ENCODE measurements around the gene ANKRD7.

Gene ANKRD7

DNA sequence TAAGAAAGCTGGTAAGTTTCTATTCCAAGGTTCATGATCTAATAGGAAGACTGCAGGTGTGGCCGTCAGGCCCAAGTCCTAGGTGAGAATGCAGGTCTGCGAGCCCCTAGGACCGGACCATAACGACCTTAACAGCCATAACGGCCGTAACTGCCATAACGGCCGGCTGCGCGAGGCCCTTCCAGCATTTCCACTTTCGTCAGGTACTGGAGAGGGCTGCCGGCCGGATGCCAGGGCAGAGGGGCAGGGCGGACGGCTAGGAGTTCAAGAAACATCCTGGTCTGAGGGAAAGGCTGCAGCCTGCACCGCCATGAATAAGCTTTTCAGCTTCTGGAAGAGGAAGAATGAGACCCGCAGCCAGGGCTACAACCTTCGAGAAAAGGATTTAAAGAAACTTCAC is at the start of gene ANKRD7:
TSS of gene ANKRD7 (plus strand) at position 184 of the 400 bp plus-strand sequence. CDS start at position 311, 127 bp downstream.
- H3K4me3 ChIP-seq = no peak within 1 kb of the TSS
- no peaks in the 10 kb centered on the region for H3K9me3 ChIP-seq
- peaks cover 9% of the 10 kb centered on the region; the same call in 1 of the 2 replicates for H3K27me3 ChIP-seq (ENCODE audit: low read depth)
- H3K36me3 ChIP-seq (replicated peaks) = no peaks in the 10 kb centered on the region
- DNase-seq (ENCODE audit: low spot score in 2 of 2) = no peak
- no peaks in the 10 kb centered on the region for H3K4me1 ChIP-seq
- in situ Hi-C loops (cut with MboI; ENCODE audit: low sequenced_read_pairs) = no loop called here

GRCh38 chr7:118175740-118176139 is 48.8 kb upstream of the ANKRD7 start:
- Histone ChIP-seq H3K4me1 (no peaks in the 10 kb centered on the region), H3K4me3 (no peak overlapping the region), H3K9me3 (no peaks in the 10 kb centered on the region), H3K27me3 (ENCODE audit: low read depth) (peaks cover 8% of the 10 kb centered on the region), H3K36me3 (replicated peaks) (no peaks in the 10 kb centered on the region)
- in situ Hi-C loops (cut with MboI; ENCODE audit: low sequenced_read_pairs) = no loop called here
- no peak for DNase-seq (ENCODE audit: low spot score in 2 of 2)

DNA sequence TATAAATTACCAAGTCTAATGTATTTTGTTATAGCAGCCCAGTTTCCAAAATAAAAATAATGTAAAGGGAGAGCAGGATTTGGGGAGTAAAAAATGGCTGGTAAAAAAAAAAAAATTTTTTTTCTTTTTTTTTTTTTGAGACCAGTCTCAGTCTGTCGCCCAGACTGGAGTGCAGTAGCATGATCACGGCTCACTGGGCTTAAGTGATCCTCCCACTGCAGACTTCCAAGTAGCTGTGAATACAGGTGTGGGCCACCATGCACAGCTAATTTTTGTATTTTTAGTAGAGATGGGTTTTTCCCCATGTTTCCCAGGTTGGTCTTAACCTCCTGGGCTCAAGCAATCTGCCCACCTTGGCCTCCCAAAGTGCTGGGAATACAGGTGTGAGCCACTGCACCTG is 45.3 kb upstream of the ANKRD7 start:
- Histone ChIP-seq H3K36me3 (replicated peaks) (no peaks in the 10 kb centered on the region), H3K4me1 (peaks cover 7% of the 10 kb centered on the region; the same call in 1 of the 2 replicates), H3K27me3 (ENCODE audit: low read depth) (peaks cover 8% of the 10 kb centered on the region), H3K4me3 (no peak overlapping the region), H3K9me3 (no peaks in the 10 kb centered on the region)
- in situ Hi-C loops (cut with MboI; ENCODE audit: low sequenced_read_pairs) = no loop called here
- DNase-seq (ENCODE audit: low spot score in 2 of 2) = no peak

DNA sequence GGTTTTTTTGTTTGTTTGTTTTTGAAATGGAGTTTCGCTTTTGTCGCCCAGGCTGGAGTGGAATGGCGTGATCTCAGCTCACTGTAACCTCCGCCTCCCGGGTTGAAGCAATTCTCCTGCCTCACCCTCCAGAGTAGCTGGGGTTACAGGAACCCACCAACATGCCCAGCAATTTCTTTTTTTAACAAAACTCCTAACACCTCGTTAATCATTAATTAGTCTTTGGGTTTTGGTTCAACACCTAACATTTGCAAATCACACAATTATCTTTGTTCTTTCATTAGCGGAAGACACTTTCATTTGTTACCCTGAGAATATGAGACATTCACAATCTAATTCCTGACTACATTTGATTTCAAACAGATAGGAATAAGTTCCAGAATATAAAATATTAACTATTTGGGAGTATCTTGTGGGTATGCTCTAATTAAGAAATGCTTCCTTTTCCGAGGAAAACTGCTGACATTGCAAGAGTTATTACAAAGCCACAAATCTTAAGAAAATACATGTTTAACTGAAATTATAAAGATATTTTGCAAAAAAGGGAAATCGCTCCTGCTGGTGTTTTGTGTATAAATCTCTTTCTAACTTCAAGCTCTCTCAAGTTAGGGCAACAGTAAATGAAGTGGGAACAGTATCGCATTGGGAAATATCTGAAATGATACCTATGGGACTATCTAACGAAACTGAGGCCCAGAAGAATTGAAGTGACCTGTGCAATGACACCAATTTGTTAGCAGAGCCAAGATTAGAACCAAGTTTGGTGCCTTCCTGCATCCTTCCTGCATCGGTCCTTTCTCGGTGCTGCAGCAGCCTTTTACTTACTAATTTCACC is 41.7 kb upstream of the ANKRD7 start:
- Histone ChIP-seq H3K4me3 (peak overlapping the region; percentile 87), H3K36me3 (replicated peaks) (peaks cover 13% of the 10 kb centered on the region; the same call in 1 of the 2 replicates), H3K4me1 (peaks cover 20% of the 10 kb centered on the region), H3K9me3 (no peaks in the 10 kb centered on the region), H3K27me3 (ENCODE audit: low read depth) (no peaks in the 10 kb centered on the region)
- no peak for DNase-seq (ENCODE audit: low spot score in 2 of 2)
- in situ Hi-C loops (cut with MboI; ENCODE audit: low sequenced_read_pairs) = no loop called here

DNA sequence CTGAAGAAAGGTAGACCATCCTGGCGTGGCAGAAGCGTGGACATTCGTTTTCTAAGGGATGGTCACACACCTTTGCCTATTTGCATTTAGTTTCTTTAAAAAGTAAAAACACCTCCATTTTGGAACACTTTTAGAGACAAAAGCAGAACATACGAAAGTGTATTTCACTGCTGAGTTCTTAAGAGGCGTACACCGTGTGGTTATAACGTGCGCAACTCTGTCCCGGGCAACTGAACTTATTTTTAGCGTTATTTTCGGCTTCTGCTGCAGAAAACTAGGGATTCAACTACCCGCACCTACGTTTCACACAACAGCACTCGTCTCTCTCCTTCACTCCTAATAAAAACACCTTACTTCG is 41.1 kb upstream of the ANKRD7 start:
- DNase-seq (ENCODE audit: low spot score in 2 of 2) = no peak
- H3K4me3 ChIP-seq = peak overlapping the region; percentile 87
- H3K9me3 ChIP-seq = no peaks in the 10 kb centered on the region
- no peaks in the 10 kb centered on the region for H3K27me3 ChIP-seq (ENCODE audit: low read depth)
- peaks cover 18% of the 10 kb centered on the region for H3K36me3 ChIP-seq (replicated peaks)
- in situ Hi-C loops (cut with MboI; ENCODE audit: low sequenced_read_pairs) = no loop called here
- peaks cover 20% of the 10 kb centered on the region for H3K4me1 ChIP-seq

DNA sequence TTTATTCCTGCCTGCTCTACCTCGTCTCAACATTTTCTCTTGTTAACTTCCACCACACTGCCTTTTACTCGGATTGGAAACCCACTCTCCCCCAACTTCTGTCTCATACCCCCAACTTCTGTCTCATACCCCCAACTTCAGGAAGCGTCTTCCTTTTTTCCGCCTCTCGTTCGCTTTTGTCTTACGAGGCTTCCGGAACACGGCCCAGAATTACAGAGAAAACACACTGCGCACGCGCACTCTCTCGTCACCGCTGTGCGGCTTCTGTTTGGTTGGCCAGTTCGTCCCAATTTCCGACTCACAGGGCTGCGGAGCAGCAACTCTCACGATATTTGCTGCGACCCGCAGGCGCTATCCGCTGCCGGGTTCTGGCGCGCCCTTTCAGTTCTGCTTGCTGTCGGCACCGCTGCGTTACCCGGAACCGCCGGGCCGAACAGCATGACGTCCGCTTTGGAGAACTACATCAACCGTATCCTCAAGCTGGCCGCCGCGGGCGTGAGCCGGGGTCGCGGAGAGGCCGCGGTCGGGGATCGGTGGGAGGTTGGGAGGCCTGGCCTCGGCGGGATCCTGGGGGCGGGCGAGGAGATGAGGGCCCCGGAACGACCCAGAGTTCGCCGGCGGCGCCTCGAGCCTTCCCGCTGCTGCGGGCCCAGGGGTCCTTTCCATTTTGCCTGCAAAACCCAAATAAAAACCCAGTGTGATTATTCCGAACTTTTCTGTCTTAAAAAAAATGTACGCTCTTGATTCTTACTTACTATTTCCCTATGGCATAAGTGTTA is 40.5 kb upstream of the ANKRD7 start, which contains the start of gene LSM8:
TSS of gene LSM8 (plus strand) at position 379 of the 779 bp plus-strand sequence. CDS start at position 439, 60 bp downstream.
- Histone ChIP-seq H3K4me3 (peak within 1 kb of the TSS; percentile 87), H3K27me3 (ENCODE audit: low read depth) (no peaks in the 10 kb centered on the region), H3K36me3 (replicated peaks) (peaks cover 22% of the 10 kb centered on the region), H3K4me1 (peaks cover 20% of the 10 kb centered on the region), H3K9me3 (no peaks in the 10 kb centered on the region)
- DNase-seq (ENCODE audit: low spot score in 2 of 2) = peak; percentile 92 to 96
- in situ Hi-C loops (cut with MboI; ENCODE audit: low sequenced_read_pairs) = no loop called here

- H3K9me3 ChIP-seq = no peaks in the 10 kb centered on the region
- peak overlapping the region; percentile 87 for H3K4me3 ChIP-seq
- peaks cover 20% of the 10 kb centered on the region for H3K4me1 ChIP-seq
- H3K36me3 ChIP-seq (replicated peaks) = peaks cover 26% of the 10 kb centered on the region
- in situ Hi-C loops (cut with MboI; ENCODE audit: low sequenced_read_pairs) = no loop called here
- H3K27me3 ChIP-seq (ENCODE audit: low read depth) = no peaks in the 10 kb centered on the region
- DNase-seq (ENCODE audit: low spot score in 2 of 2) = no peak
These were observed 40.0 kb upstream of the ANKRD7 start for GRCh38 chr7:118184565-118184940.

GRCh38 chr7:118185163-118185860 is 39.2 kb upstream of the ANKRD7 start:
- peak overlapping the region; percentile 87 for H3K4me3 ChIP-seq
- peaks cover 31% of the 10 kb centered on the region for H3K36me3 ChIP-seq (replicated peaks)
- peaks cover 20% of the 10 kb centered on the region for H3K4me1 ChIP-seq
- no peaks in the 10 kb centered on the region for H3K9me3 ChIP-seq
- peak; percentile 10 to 21 for DNase-seq (ENCODE audit: low spot score in 2 of 2)
- in situ Hi-C loops (cut with MboI; ENCODE audit: low sequenced_read_pairs) = no loop called here
- H3K27me3 ChIP-seq (ENCODE audit: low read depth) = no peaks in the 10 kb centered on the region

DNA sequence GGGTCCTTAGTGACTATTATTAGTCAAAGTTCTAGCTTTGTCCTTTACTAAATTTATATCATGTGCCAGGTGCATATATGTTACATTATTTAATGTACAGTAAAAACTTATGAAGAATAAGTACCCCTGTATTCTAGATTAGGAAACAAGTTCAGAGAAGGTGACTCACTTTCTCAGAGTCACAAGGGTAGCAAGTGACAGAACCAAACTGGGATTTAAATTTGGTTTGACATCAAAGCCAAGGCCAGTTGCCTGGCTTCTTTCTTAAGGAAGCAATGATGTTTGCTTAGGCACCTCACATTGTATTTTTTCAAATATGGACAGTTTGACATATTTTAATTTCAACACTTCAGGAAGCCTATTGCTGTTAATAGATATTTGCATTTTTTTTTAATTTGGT is 38.0 kb upstream of the ANKRD7 start:
- no peaks in the 10 kb centered on the region for H3K9me3 ChIP-seq
- H3K4me3 ChIP-seq = no peak overlapping the region; the same call in 1 of the 2 replicates
- H3K4me1 ChIP-seq = peaks cover 20% of the 10 kb centered on the region
- in situ Hi-C loops (cut with MboI; ENCODE audit: low sequenced_read_pairs) = no loop called here
- no peak for DNase-seq (ENCODE audit: low spot score in 2 of 2)
- peaks cover 36% of the 10 kb centered on the region for H3K36me3 ChIP-seq (replicated peaks)
- no peaks in the 10 kb centered on the region for H3K27me3 ChIP-seq (ENCODE audit: low read depth)

DNA sequence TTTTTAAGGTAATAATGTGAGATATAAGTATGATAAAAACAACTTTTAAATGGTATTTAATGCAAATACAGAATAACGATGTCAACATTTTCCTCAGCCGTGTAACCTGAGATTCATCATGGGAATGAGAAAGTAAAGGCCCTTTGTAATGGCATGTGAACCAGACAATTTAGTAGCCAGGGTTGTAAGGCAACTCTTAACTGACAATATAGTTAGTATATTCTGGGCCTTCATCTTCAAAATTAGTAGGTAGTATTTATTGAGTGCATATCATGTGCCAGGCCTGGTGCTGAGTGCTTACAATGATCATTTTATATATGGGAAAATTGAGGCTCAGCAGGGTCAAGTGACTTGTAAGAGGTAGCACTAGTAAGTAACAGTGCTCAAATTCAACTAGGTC is 29.9 kb upstream of the ANKRD7 start:
- Histone ChIP-seq H3K9me3 (no peaks in the 10 kb centered on the region), H3K27me3 (ENCODE audit: low read depth) (no peaks in the 10 kb centered on the region), H3K4me3 (no peak overlapping the region), H3K4me1 (no peaks in the 10 kb centered on the region), H3K36me3 (replicated peaks) (peaks cover 19% of the 10 kb centered on the region)
- in situ Hi-C loops (cut with MboI; ENCODE audit: low sequenced_read_pairs) = no loop called here
- DNase-seq (ENCODE audit: low spot score in 2 of 2) = no peak

GRCh38 chr7:118195837-118196474 is 28.5 kb upstream of the ANKRD7 start:
- Histone ChIP-seq H3K4me3 (no peak overlapping the region), H3K9me3 (no peaks in the 10 kb centered on the region), H3K27me3 (ENCODE audit: low read depth) (no peaks in the 10 kb centered on the region), H3K4me1 (no peaks in the 10 kb centered on the region), H3K36me3 (replicated peaks) (peaks cover 14% of the 10 kb centered on the region; the same call in 1 of the 2 replicates)
- DNase-seq (ENCODE audit: low spot score in 2 of 2) = peak; percentile 61 to 82
- in situ Hi-C loops (cut with MboI; ENCODE audit: low sequenced_read_pairs) = no loop called here

GRCh38 chr7:118202061-118202460 is 22.4 kb upstream of the ANKRD7 start:
- H3K36me3 ChIP-seq (replicated peaks) = no peaks in the 10 kb centered on the region
- peaks cover 2% of the 10 kb centered on the region; the same call in 1 of the 2 replicates for H3K27me3 ChIP-seq (ENCODE audit: low read depth)
- in situ Hi-C loops (cut with MboI; ENCODE audit: low sequenced_read_pairs) = no loop called here
- H3K4me1 ChIP-seq = no peaks in the 10 kb centered on the region
- H3K4me3 ChIP-seq = no peak overlapping the region
- H3K9me3 ChIP-seq = no peaks in the 10 kb centered on the region
- no peak for DNase-seq (ENCODE audit: low spot score in 2 of 2)
